A549 (cell line): ENCODE data around the gene BHMT.

Experiments
- CTCF ChIP-seq: fragments of >200 bp; sonication (Bioruptor Twin); formaldehyde crosslinking; IDR thresholded peaks from 3 replicates; pipeline ENCODE4 v1.5.1; 2016
- EP300 ChIP-seq, 2 experiments: fragments of >200 bp; sonication (Bioruptor Twin); formaldehyde crosslinking; IDR thresholded peaks; 2 replicates in 1 of 2; 3 replicates in 1 of 2; pipeline ENCODE4 v1.6.1; 2016 to 2017
- JUN ChIP-seq, 2 experiments: fragments of >200 bp; sonication (Bioruptor Twin); formaldehyde crosslinking; IDR thresholded peaks; 2 replicates in 1 of 2; 3 replicates in 1 of 2; pipeline ENCODE4 v1.6.1; 2016 to 2017
- MAZ ChIP-seq: fragments of 150-350 bp; IDR thresholded peaks from 2 replicates; pipeline ENCODE4 v1.6.1; 2014; ENCODE audit warnings: antibody characterized with exemption, low read depth, low read length, borderline replicate concordance
- PBX3 ChIP-seq: IDR thresholded peaks from 2 replicates; pipeline ENCODE4 v1.6.1; 2012
- POLR2A ChIP-seq: IDR thresholded peaks from 2 replicates; pipeline ENCODE4 v1.6.1; 2012; ENCODE audit warnings: mild to moderate bottlenecking, low read length
- RNF2 ChIP-seq: fragments of 200-600 bp; sonication (generic); IDR thresholded peaks from 2 replicates; pipeline ENCODE4 v1.6.1; 2016; ENCODE audit warnings: low read depth, mild to moderate bottlenecking, antibody characterized with exemption, moderate library complexity, borderline replicate concordance

GRCh38 chr5:79168031-79168430 is 56.4 kb downstream of the BHMT start:
- TF ChIP-seq EP300 (IDR thresholded peaks at IDR 0.05) = no peak
- no peak for TF ChIP-seq JUN (IDR thresholded peaks at IDR 0.05)
- TF ChIP-seq POLR2A = no peak
- no peak for TF ChIP-seq RNF2
- TF ChIP-seq CTCF = no peak
- TF ChIP-seq PBX3 = no peak
- no peak for TF ChIP-seq MAZ
